Duodenal mucosa (tissue), 2 donors: ENCODE results near the gene KRTAP4-16.
"Not testable (repeated sequence)": the region's sequence is repeated elsewhere in the genome, so short reads cannot be mapped to it uniquely, and the experiment has no call there.

ENCODE experiments used
- H3K27ac ChIP-seq: one replicate; pipeline ENCODE4 v1.7.0; 2013; ENCODE audit warnings: low read depth, low read length
- H3K27me3 ChIP-seq, 2 donors: one replicate each; pipeline ENCODE4 v1.7.0; 2013; ENCODE audit warnings: low read length in 2 of 2, control low read depth in 1 of 2; ENCODE audit not compliant: insufficient read depth in 2 of 2, control insufficient read depth in 1 of 2
- H3K36me3 ChIP-seq, 2 donors: one replicate each; pipeline ENCODE4 v1.7.0; 2013; ENCODE audit warnings: low read length in 2 of 2, control low read depth in 1 of 2; ENCODE audit not compliant: insufficient read depth in 2 of 2, control insufficient read depth in 1 of 2
- H3K4me1 ChIP-seq, 2 donors: one replicate each; pipeline ENCODE4 v1.7.0; 2013; ENCODE audit warnings: low read length in 2 of 2, control low read depth in 1 of 2; ENCODE audit not compliant: insufficient read depth in 2 of 2, control insufficient read depth in 1 of 2
- H3K4me3 ChIP-seq, 2 donors: one replicate each; pipeline ENCODE4 v1.7.0; 2013; ENCODE audit warnings: low read length in 2 of 2, low read depth in 1 of 2
- H3K9ac ChIP-seq, 2 donors: one replicate each; pipeline ENCODE4 v1.7.0; 2013; ENCODE audit warnings: low read length in 2 of 2, low read depth in 1 of 2
- H3K9me3 ChIP-seq, 2 donors: one replicate each; pipeline ENCODE4 v1.7.0; 2013; ENCODE audit warnings: low read length in 2 of 2, control low read depth in 1 of 2; ENCODE audit not compliant: control insufficient read depth in 1 of 2

KRTAP4-16 gene

GRCh38 chr17:41059276-41060051, 42.5 kb downstream of the KRTAP4-16 start:
- not testable (repeated sequence) for H3K4me3 ChIP-seq, H3K9ac ChIP-seq, H3K36me3 ChIP-seq, H3K9me3 ChIP-seq, H3K4me1 ChIP-seq, H3K27ac ChIP-seq
- peaks cover 0 to 25% of the 10 kb centered on the region in 2 donors for H3K27me3 ChIP-seq

GRCh38 chr17:41058741-41059140, 43.3 kb downstream of the KRTAP4-16 start:
- no peaks in the 10 kb centered on the region for H3K36me3 ChIP-seq
- no peaks in the 10 kb centered on the region for H3K4me1 ChIP-seq
- peaks cover 0 to 4% of the 10 kb centered on the region in 2 donors for H3K9me3 ChIP-seq
- H3K27me3 ChIP-seq = peaks cover 0 to 25% of the 10 kb centered on the region in 2 donors
- H3K4me3 ChIP-seq = no peak overlapping the region
- H3K9ac ChIP-seq = no peak overlapping the region
- H3K27ac ChIP-seq = no peak overlapping the region

GRCh38 chr17:41057547-41057946, 44.5 kb downstream of the KRTAP4-16 start:
- Histone ChIP-seq H3K9me3 (peaks cover 0 to 4% of the 10 kb centered on the region in 2 donors), H3K4me1 (no peaks in the 10 kb centered on the region), H3K36me3 (no peaks in the 10 kb centered on the region), H3K27ac (no peak overlapping the region), H3K27me3 (peaks cover 0 to 23% of the 10 kb centered on the region in 2 donors), H3K4me3 (no peak overlapping the region), H3K9ac (no peak overlapping the region)

GRCh38 chr17:41055130-41055529, 46.9 kb downstream of the KRTAP4-16 start, which contains the start of gene KRTAP2-2:
KRTAP2-2 (minus strand) TSS chr17:41055230; CDS start chr17:41055211, 19 bp downstream.
- H3K36me3 ChIP-seq, H3K9ac ChIP-seq, H3K4me3 ChIP-seq, H3K27ac ChIP-seq, H3K9me3 ChIP-seq, H3K4me1 ChIP-seq: not testable (repeated sequence)
- peaks cover 0 to 11% of the 10 kb centered on the region in 2 donors for H3K27me3 ChIP-seq

- H3K4me1 ChIP-seq, H3K9ac ChIP-seq, H3K4me3 ChIP-seq, H3K27ac ChIP-seq, H3K9me3 ChIP-seq, H3K36me3 ChIP-seq: not testable (repeated sequence)
- H3K27me3 ChIP-seq = peaks cover 0 to 10% of the 10 kb centered on the region in 2 donors
These were observed 47.5 kb downstream of the KRTAP4-16 start for GRCh38 chr17:41054556-41054955.

GRCh38 chr17:41054025-41054424, 48.0 kb downstream of the KRTAP4-16 start:
- no peak overlapping the region for H3K9ac ChIP-seq
- H3K4me3 ChIP-seq = no peak overlapping the region
- H3K27ac ChIP-seq = no peak overlapping the region
- peaks cover 0 to 4% of the 10 kb centered on the region in 2 donors for H3K9me3 ChIP-seq
- no peaks in the 10 kb centered on the region for H3K4me1 ChIP-seq
- peaks cover 0 to 10% of the 10 kb centered on the region in 2 donors for H3K27me3 ChIP-seq
- no peaks in the 10 kb centered on the region for H3K36me3 ChIP-seq

- H3K9ac ChIP-seq = no peak overlapping the region
- H3K4me3 ChIP-seq = no peak overlapping the region
- H3K27ac ChIP-seq = no peak overlapping the region
- no peaks in the 10 kb centered on the region for H3K4me1 ChIP-seq
- H3K36me3 ChIP-seq = no peaks in the 10 kb centered on the region
- peaks cover 5 to 9% of the 10 kb centered on the region in 2 donors for H3K27me3 ChIP-seq
- H3K9me3 ChIP-seq = peaks cover 0 to 3% of the 10 kb centered on the region in 2 donors
These were observed 49.4 kb downstream of the KRTAP4-16 start for GRCh38 chr17:41052566-41052965.
